Transverse colon (tissue), 4 donors: ENCODE measurements around the gene STAT5B. TPM values are rescaled to one million over a fixed set of nuclear protein-coding genes. Genes with fewer than 3 reads are reported as not detected.

ENCODE experiments used
- DNase-seq: peaks from one replicate; pipeline ENCODE4 v3.0.0-alpha.2; 2019
- H3K27ac ChIP-seq, 4 donors: fragments of 200-600 bp; sonication (generic); 2 replicates each; pipeline ENCODE4 v1.5.1; 2016 to 2018; ENCODE audit warnings: inconsistent platforms in 4 of 4
- H3K27me3 ChIP-seq: fragments of 200-600 bp; sonication (generic); 2 replicates; pipeline ENCODE4 v1.5.1; 2017; ENCODE audit warnings: inconsistent platforms
- H3K36me3 ChIP-seq, 4 donors: fragments of 200-600 bp; sonication (generic); 2 replicates each; pipeline ENCODE4 v1.5.1; 2017 to 2019; ENCODE audit warnings: inconsistent platforms in 4 of 4
- H3K4me1 ChIP-seq, 4 donors: fragments of 200-600 bp; sonication (generic); 2 replicates each; pipeline ENCODE4 v1.5.1; 2017 to 2020; ENCODE audit warnings: inconsistent platforms in 4 of 4
- H3K4me3 ChIP-seq, 4 donors: fragments of 200-600 bp; sonication (generic); 1 replicate in 1 of 4; 2 replicates in 3 of 4; pipeline versions ENCODE4 v1.5.1 to v1.6.1; 2017 to 2019; ENCODE audit warnings: inconsistent platforms in 4 of 4
- H3K9me3 ChIP-seq, 2 donors: fragments of 200-600 bp; sonication (generic); 2 replicates each; pipeline ENCODE4 v1.5.1; 2017 to 2019; ENCODE audit warnings: inconsistent platforms in 2 of 2
- EP300 ChIP-seq: sonication (generic); formaldehyde crosslinking; IDR thresholded peaks from one replicate; pipeline ENCODE4 v1.6.1; 2017; ENCODE audit warnings: antibody characterized with exemption, low read depth
- POLR2A ChIP-seq: fragments of 450-650 bp; IDR thresholded peaks from one replicate; pipeline ENCODE4 v1.6.1; 2016; ENCODE audit warnings: antibody characterized with exemption, mild to moderate bottlenecking, moderate library complexity
- POLR2AphosphoS5 ChIP-seq, 3 donors: sonication (generic); formaldehyde crosslinking; IDR thresholded peaks; one replicate each; pipeline ENCODE4 v1.6.1; 2016; ENCODE audit warnings: antibody characterized with exemption in 3 of 3
- WGBS, 2 donors: methylation state at CpG; one replicate each; pipeline ENCODE4 v1.1.5; 2018; ENCODE audit warnings: low coverage in 1 of 2; 5-methylcytosine and 5-hydroxymethylcytosine counted together
- in situ Hi-C, 4 donors: fragments of 200-750 bp; cut with MboI; loops; one replicate each; pipeline versions ENCODE4 v1.15.0 to v1.15.1; 2017; ENCODE audit warnings: low sequenced_read_pairs in 3 of 4, low pct_ligation_motif_present in 1 of 4, low pct_unique_long_range_greater_than_20kb in 1 of 4
- intact Hi-C: fragments of 100-400 bp; cut with DNase I; formaldehyde crosslinking; loops from one replicate; pipeline ENCODE4 v1.15.1; 2023; ENCODE audit warnings: low total_unique reads
- total RNA-seq, 4 donors: library from RNA; depleted of rRNA; stranded (reverse); fragments of >200 nt; gene quantifications; one replicate each; pipeline ENCODE4 v1.1.0, GENCODE V29; 2016
- TF ChIP-seq, protein P1 (sequence below), 5 experiments: fragments of 200-600 bp in 3 of 5; fragments of 450-650 bp in 2 of 5; sonication (generic) in 3 of 5; IDR thresholded peaks; 1 replicate in 2 of 5; 2 replicates in 3 of 5; pipeline ENCODE4 v1.5.1; 2016 to 2017; ENCODE audit warnings: antibody characterized with exemption in 5 of 5, inconsistent platforms in 3 of 5, mild to moderate bottlenecking in 2 of 5, moderate library complexity in 1 of 5

The STAT5B gene
- total RNA-seq, 4 donors from 2014 or later: 51.3 to 151 (median 79.1) TPM

DNA sequence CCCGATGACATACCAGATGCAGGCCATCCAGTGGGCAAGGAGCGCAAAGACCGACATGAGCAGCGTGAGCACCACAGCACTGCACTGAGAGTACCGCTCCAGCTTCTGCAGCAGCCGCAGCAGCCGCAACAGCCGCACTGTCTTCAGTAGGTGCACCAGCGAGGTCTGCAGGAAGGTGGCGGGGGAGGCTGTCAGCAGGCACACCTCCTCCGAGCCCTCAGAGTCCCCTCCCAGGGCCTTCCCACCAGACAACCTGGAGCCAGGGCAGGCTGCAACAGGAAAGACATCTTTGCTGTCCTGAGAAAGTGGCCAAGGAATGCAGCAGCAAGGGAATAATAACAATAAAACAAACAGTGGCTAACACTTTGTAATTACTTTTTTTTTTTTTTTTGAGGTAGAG, 104.4 kb downstream of the STAT5B start:
- WGBS, 2 donors: 62 to 68% methylated on average over 5 to 10 of the region's 11 CpGs
- H3K27ac ChIP-seq: no peak overlapping the region
- H3K4me1 ChIP-seq: no peaks in the 10 kb centered on the region
- in situ Hi-C loops (no loop called here), intact Hi-C loops (no loop called here)
- DNase-seq: no peak
- no peaks in the 10 kb centered on the region for H3K27me3 ChIP-seq
- H3K4me3 ChIP-seq: no peak overlapping the region
- H3K9me3 ChIP-seq: no peaks in the 10 kb centered on the region
- H3K36me3 ChIP-seq: no peaks in the 10 kb centered on the region
- TF ChIP-seq POLR2AphosphoS5 (IDR thresholded peaks at IDR 0.05) (no peak), EP300 (no peak), POLR2A (no peak)
- TF ChIP-seq, protein P1, sequence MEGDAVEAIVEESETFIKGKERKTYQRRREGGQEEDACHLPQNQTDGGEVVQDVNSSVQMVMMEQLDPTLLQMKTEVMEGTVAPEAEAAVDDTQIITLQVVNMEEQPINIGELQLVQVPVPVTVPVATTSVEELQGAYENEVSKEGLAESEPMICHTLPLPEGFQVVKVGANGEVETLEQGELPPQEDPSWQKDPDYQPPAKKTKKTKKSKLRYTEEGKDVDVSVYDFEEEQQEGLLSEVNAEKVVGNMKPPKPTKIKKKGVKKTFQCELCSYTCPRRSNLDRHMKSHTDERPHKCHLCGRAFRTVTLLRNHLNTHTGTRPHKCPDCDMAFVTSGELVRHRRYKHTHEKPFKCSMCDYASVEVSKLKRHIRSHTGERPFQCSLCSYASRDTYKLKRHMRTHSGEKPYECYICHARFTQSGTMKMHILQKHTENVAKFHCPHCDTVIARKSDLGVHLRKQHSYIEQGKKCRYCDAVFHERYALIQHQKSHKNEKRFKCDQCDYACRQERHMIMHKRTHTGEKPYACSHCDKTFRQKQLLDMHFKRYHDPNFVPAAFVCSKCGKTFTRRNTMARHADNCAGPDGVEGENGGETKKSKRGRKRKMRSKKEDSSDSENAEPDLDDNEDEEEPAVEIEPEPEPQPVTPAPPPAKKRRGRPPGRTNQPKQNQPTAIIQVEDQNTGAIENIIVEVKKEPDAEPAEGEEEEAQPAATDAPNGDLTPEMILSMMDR (IDR thresholded peaks at IDR 0.05): no peak

DNA sequence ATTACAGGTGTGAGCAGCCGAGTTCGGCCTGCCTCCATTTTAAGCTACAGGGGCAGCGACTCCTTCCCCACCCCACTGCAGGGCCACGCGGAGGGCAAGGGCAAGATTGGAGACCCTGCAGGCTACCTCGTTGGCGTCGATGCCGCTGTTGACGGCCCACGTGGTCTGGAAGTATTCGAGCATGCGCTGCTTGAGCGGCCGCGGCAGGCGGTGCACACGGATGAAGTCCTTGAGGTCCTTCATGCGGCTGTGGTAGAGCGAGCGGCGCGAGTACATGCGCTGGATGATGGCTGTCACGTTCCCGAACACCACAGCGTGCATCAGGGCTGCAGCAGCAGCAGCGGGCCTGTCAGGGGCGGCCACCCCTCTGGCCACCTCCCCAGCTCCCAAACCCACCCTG, 106.8 kb downstream of the STAT5B start:
- in situ Hi-C loops (no loop called here), intact Hi-C loops (no loop called here)
- no peaks in the 10 kb centered on the region for H3K36me3 ChIP-seq
- no peaks in the 10 kb centered on the region for H3K9me3 ChIP-seq
- DNase-seq: no peak
- no peak for TF ChIP-seq POLR2A
- no peak for TF ChIP-seq EP300
- no peak for TF ChIP-seq POLR2AphosphoS5 (IDR thresholded peaks at IDR 0.05)
- TF ChIP-seq, protein P1 (IDR thresholded peaks at IDR 0.05): no peak
- H3K4me3 ChIP-seq: no peak overlapping the region
- H3K27me3 ChIP-seq: no peaks in the 10 kb centered on the region
- H3K4me1 ChIP-seq: no peaks in the 10 kb centered on the region
- WGBS, 2 donors: 93% methylated on average over 29 of the region's 29 CpGs; no CpG with 5 or more reads in 1 of the 2 donors
- H3K27ac ChIP-seq: no peak overlapping the region

DNA sequence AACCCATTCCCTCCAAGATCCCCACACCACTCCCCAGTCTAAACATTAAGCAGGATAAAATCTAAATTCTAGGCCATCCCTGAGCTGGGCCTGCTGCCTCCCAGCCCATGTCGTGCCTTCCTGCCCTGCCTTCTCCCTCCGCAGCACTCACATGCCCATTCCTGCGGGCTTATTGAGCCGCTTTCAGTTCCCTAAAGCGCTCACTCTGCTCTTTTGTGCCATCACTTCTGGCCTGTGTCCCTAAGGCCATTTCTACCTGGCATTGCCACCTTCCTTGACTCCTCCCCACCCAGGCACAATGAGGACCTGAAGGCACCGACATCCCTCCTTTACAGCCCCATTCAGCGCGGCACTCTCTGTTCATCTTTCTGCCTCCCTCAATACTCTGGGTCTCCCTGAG, 108.4 kb downstream of the STAT5B start:
- H3K27me3 ChIP-seq: no peaks in the 10 kb centered on the region
- intact Hi-C loops (no loop called here), in situ Hi-C loops (no loop called here)
- no peak for DNase-seq
- TF ChIP-seq, protein P1 (IDR thresholded peaks at IDR 0.05): no peak
- TF ChIP-seq POLR2A (no peak), POLR2AphosphoS5 (IDR thresholded peaks at IDR 0.05) (no peak)
- 87 to 92% methylated on average over 8 of the region's 8 CpGs for WGBS, 2 donors
- H3K4me1 ChIP-seq: no peaks in the 10 kb centered on the region
- no peaks in the 10 kb centered on the region for H3K9me3 ChIP-seq
- H3K36me3 ChIP-seq: no peaks in the 10 kb centered on the region
- H3K27ac ChIP-seq: no peak overlapping the region
- no peak overlapping the region for H3K4me3 ChIP-seq

DNA sequence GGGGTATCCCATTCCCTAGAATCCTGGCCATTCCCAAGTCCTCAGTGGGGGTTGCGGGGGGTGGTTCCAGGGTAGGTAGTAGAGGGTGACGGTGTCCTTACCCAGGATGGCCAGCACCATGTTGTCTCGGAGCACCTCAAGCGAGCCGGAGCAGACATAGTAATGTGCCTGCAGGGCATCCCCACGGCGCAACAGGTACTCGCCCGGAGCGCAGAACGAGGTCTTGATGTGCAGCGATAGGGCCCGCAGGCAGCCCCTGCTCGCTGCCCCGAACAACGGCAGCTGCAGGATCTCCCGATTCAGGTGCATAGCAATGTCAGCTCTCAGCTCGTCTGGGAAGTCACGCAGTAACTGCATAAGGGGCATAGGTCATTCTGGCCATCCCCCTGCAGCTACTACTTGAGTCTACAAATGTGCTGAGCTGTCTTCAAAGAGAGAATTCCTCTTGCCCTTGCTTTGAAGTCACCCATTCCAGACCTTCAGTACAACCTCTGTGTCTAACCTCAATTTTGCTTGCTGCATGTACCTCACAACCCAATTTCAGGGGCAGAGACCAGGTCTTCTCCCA, 109.9 kb downstream of the STAT5B start:
- intact Hi-C loops: no loop called here
- in situ Hi-C loops: no loop called here
- TF ChIP-seq, protein P1 (IDR thresholded peaks at IDR 0.05): no peak
- no peak for TF ChIP-seq POLR2AphosphoS5 (IDR thresholded peaks at IDR 0.05)
- no peak for TF ChIP-seq POLR2A
- no peak for TF ChIP-seq EP300

More for the DNA sequence above, 109.9 kb downstream of the STAT5B start:
- no peak for DNase-seq
- Histone ChIP-seq H3K4me3 (no peak overlapping the region), H3K4me1 (no peaks in the 10 kb centered on the region), H3K27me3 (no peaks in the 10 kb centered on the region), H3K36me3 (no peaks in the 10 kb centered on the region), H3K27ac (no peak overlapping the region), H3K9me3 (no peaks in the 10 kb centered on the region)
- 89% methylated on average over 19 of the region's 19 CpGs; no CpG with 5 or more reads in 1 of the 2 donors for WGBS, 2 donors
